Effector memory CD8-positive, alpha-beta T cell (primary cell): ENCODE measurements around the gene MEAF6.
"Not testable (repeated sequence)": the region's sequence is repeated elsewhere in the genome, so short reads cannot be mapped to it uniquely, and the experiment has no call there.

ENCODE experiments used
- ATAC-seq: fragments of 150-1000 bp; cut with Tn5 transposase; replicated peaks from 2 replicates; pipeline ENCODE4 v1.10.0; 2021; ENCODE audit warnings: mild to moderate bottlenecking, moderate library complexity
- DNase-seq, 3 experiments: peaks; one replicate each; pipeline ENCODE4 v3.0.0; 2021
- H3K27ac Mint-ChIP-seq, 2 donors: one replicate each; pipeline ENCODE4 v1.8.0; 2022; ENCODE audit warnings: mild to moderate bottlenecking in 2 of 2, mixed read lengths in 2 of 2, moderate library complexity in 2 of 2
- H3K27me3 Mint-ChIP-seq, 2 donors: one replicate each; pipeline ENCODE4 v1.8.0; 2022; ENCODE audit warnings: mixed read lengths in 2 of 2
- H3K36me3 Mint-ChIP-seq: one replicate; pipeline ENCODE4 v1.8.0; 2022; ENCODE audit warnings: mild to moderate bottlenecking, moderate library complexity, mixed read lengths; ENCODE audit not compliant: insufficient read depth
- H3K4me1 Mint-ChIP-seq, 2 donors: one replicate each; pipeline ENCODE4 v1.8.0; 2022; ENCODE audit warnings: low read depth in 2 of 2, mixed read lengths in 2 of 2
- H3K4me3 Mint-ChIP-seq, 2 donors: one replicate each; pipeline ENCODE4 v1.8.0; 2022; ENCODE audit warnings: mild to moderate bottlenecking in 2 of 2, mixed read lengths in 2 of 2, moderate library complexity in 2 of 2
- H3K9me3 Mint-ChIP-seq, 2 donors: one replicate each; pipeline ENCODE4 v1.8.0; 2022; ENCODE audit warnings: mixed read lengths in 2 of 2

MEAF6 gene

GRCh38 chr1:37515185-37516034 lies 844 bp upstream of the MEAF6 start:
- ATAC-seq (no peak), DNase-seq (no peak)
- peak overlapping the region; percentile 97 to 98 for H3K4me3 Mint-ChIP-seq
- no peaks in the 10 kb centered on the region for H3K9me3 Mint-ChIP-seq
- H3K27me3 Mint-ChIP-seq = no peaks in the 10 kb centered on the region
- peaks cover 36 to 48% of the 10 kb centered on the region in 2 donors for H3K4me1 Mint-ChIP-seq
- peaks cover 33% of the 10 kb centered on the region for H3K36me3 Mint-ChIP-seq
- H3K27ac Mint-ChIP-seq = peak overlapping the region; percentile 94 to 96

- Mint-ChIP-seq H3K4me3 (peak overlapping the region; percentile 97 to 98), H3K27ac (peak overlapping the region; percentile 94 to 96), H3K9me3 (no peaks in the 10 kb centered on the region), H3K27me3 (no peaks in the 10 kb centered on the region), H3K4me1 (peaks cover 30 to 42% of the 10 kb centered on the region in 2 donors), H3K36me3 (peaks cover 37% of the 10 kb centered on the region)
- ATAC-seq (peak; percentile 37), DNase-seq (peak; percentile 18 to 22 (median 21))
These were observed 694 bp downstream of the MEAF6 start for GRCh38 chr1:37513795-37514349.

- H3K27me3 Mint-ChIP-seq = no peaks in the 10 kb centered on the region
- H3K4me1 Mint-ChIP-seq = peaks cover 23 to 39% of the 10 kb centered on the region in 2 donors
- H3K9me3 Mint-ChIP-seq = no peaks in the 10 kb centered on the region
- ATAC-seq (no peak), DNase-seq (no peak)
- no peak overlapping the region for H3K4me3 Mint-ChIP-seq
- peaks cover 65% of the 10 kb centered on the region for H3K36me3 Mint-ChIP-seq
- H3K27ac Mint-ChIP-seq = no peak overlapping the region
These were observed 5.4 kb downstream of the MEAF6 start for GRCh38 chr1:37509181-37509580.

GRCh38 chr1:37506740-37507139 lies 7.8 kb downstream of the MEAF6 start:
- peaks cover 9 to 24% of the 10 kb centered on the region in 2 donors for H3K4me1 Mint-ChIP-seq
- DNase-seq (no peak), ATAC-seq (no peak)
- no peak overlapping the region for H3K4me3 Mint-ChIP-seq
- peaks cover 70% of the 10 kb centered on the region for H3K36me3 Mint-ChIP-seq
- no peaks in the 10 kb centered on the region for H3K9me3 Mint-ChIP-seq
- H3K27ac Mint-ChIP-seq = peak overlapping the region in 1 of 2 donors; percentile 4
- H3K27me3 Mint-ChIP-seq = no peaks in the 10 kb centered on the region

- H3K4me3 Mint-ChIP-seq, H3K27me3 Mint-ChIP-seq, ATAC-seq, DNase-seq, H3K9me3 Mint-ChIP-seq: not testable (repeated sequence)
- Mint-ChIP-seq H3K4me1 (peaks cover 1 to 21% of the 10 kb centered on the region in 2 donors), H3K36me3 (peaks cover 87% of the 10 kb centered on the region), H3K27ac (peak overlapping the region in 1 of 2 donors; percentile 60)
These were observed 11.8 kb downstream of the MEAF6 start for GRCh38 chr1:37502791-37503190.

- Mint-ChIP-seq H3K4me3 (no peak overlapping the region), H3K36me3 (peaks cover 83% of the 10 kb centered on the region), H3K27ac (peak overlapping the region in 1 of 2 donors; percentile 60), H3K9me3 (no peaks in the 10 kb centered on the region), H3K4me1 (peaks cover 1 to 16% of the 10 kb centered on the region in 2 donors), H3K27me3 (no peaks in the 10 kb centered on the region)
- no peak for ATAC-seq
- no peak for DNase-seq
These were observed 12.5 kb downstream of the MEAF6 start for GRCh38 chr1:37502104-37502503.

GRCh38 chr1:37501661-37502060 lies 12.9 kb downstream of the MEAF6 start:
- no peak for DNase-seq
- no peaks in the 10 kb centered on the region for H3K27me3 Mint-ChIP-seq
- no peaks in the 10 kb centered on the region for H3K9me3 Mint-ChIP-seq
- H3K36me3 Mint-ChIP-seq = peaks cover 80% of the 10 kb centered on the region
- H3K4me1 Mint-ChIP-seq = peaks cover 1 to 15% of the 10 kb centered on the region in 2 donors
- H3K27ac Mint-ChIP-seq = no peak overlapping the region
- no peak overlapping the region for H3K4me3 Mint-ChIP-seq
- no peak for ATAC-seq

- DNase-seq = no peak
- H3K36me3 Mint-ChIP-seq = peaks cover 84% of the 10 kb centered on the region
- H3K27ac Mint-ChIP-seq = peak overlapping the region in 1 of 2 donors; percentile 56
These were observed 15.5 kb downstream of the MEAF6 start for GRCh38 chr1:37498872-37499617.

GRCh38 chr1:37497832-37498231 lies 16.7 kb downstream of the MEAF6 start:
- Mint-ChIP-seq H3K4me3 (no peak overlapping the region), H3K9me3 (no peaks in the 10 kb centered on the region), H3K27me3 (no peaks in the 10 kb centered on the region), H3K36me3 (peaks cover 85% of the 10 kb centered on the region), H3K4me1 (peaks cover 0 to 18% of the 10 kb centered on the region in 2 donors), H3K27ac (no peak overlapping the region)
- DNase-seq (no peak), ATAC-seq (no peak)

More at GRCh38 chr1:37498872-37499617, 15.5 kb downstream of the MEAF6 start:
- Mint-ChIP-seq H3K4me1 (peaks cover 0 to 15% of the 10 kb centered on the region in 2 donors), H3K9me3 (no peaks in the 10 kb centered on the region), H3K27me3 (no peaks in the 10 kb centered on the region), H3K4me3 (no peak overlapping the region)
- ATAC-seq = no peak

- no peaks in the 10 kb centered on the region for H3K9me3 Mint-ChIP-seq
- ATAC-seq = no peak
- H3K4me3 Mint-ChIP-seq = no peak overlapping the region
- no peak overlapping the region for H3K27ac Mint-ChIP-seq
- peaks cover 85% of the 10 kb centered on the region for H3K36me3 Mint-ChIP-seq
- peaks cover 0 to 15% of the 10 kb centered on the region in 2 donors for H3K4me1 Mint-ChIP-seq
- no peaks in the 10 kb centered on the region for H3K27me3 Mint-ChIP-seq
- DNase-seq = no peak
These were observed 18.7 kb downstream of the MEAF6 start for GRCh38 chr1:37495875-37496274.

GRCh38 chr1:37493336-37494098 lies 21.0 kb downstream of the MEAF6 start:
- H3K4me3 Mint-ChIP-seq = no peak overlapping the region
- no peak for ATAC-seq
- peaks cover 0 to 4% of the 10 kb centered on the region in 2 donors for H3K4me1 Mint-ChIP-seq
- H3K27me3 Mint-ChIP-seq = no peaks in the 10 kb centered on the region
- H3K27ac Mint-ChIP-seq = peak overlapping the region; percentile 7 to 42
- peaks cover 85% of the 10 kb centered on the region for H3K36me3 Mint-ChIP-seq
- no peaks in the 10 kb centered on the region for H3K9me3 Mint-ChIP-seq
- no peak for DNase-seq

GRCh38 chr1:37487619-37487984 lies 27.0 kb downstream of the MEAF6 start:
- peak overlapping the region; percentile 82 to 99 for H3K27ac Mint-ChIP-seq
- peaks cover 94% of the 10 kb centered on the region for H3K36me3 Mint-ChIP-seq
- peaks cover 19% of the 10 kb centered on the region in 2 donors for H3K4me1 Mint-ChIP-seq
- DNase-seq (no peak), ATAC-seq (no peak)
- no peaks in the 10 kb centered on the region for H3K9me3 Mint-ChIP-seq
- H3K27me3 Mint-ChIP-seq = no peaks in the 10 kb centered on the region
- no peak overlapping the region for H3K4me3 Mint-ChIP-seq
